GM12892 (cell line): ENCODE results near the gene FAM210B.

Source experiments
- POLR2A ChIP-seq: IDR thresholded peaks from 2 replicates; pipeline ENCODE4 v1.6.1; 2011; ENCODE audit warnings: low read depth, low read length, control low read depth
- POLR2AphosphoS5 ChIP-seq: IDR thresholded peaks from 2 replicates; pipeline ENCODE4 v1.6.1; 2011; ENCODE audit warnings: low read depth, low read length, control low read depth
- TAF1 ChIP-seq: IDR thresholded peaks from 2 replicates; pipeline ENCODE4 v1.6.1; 2011; ENCODE audit warnings: low read depth, mild to moderate bottlenecking, control low read depth, low read length, borderline replicate concordance

DNA sequence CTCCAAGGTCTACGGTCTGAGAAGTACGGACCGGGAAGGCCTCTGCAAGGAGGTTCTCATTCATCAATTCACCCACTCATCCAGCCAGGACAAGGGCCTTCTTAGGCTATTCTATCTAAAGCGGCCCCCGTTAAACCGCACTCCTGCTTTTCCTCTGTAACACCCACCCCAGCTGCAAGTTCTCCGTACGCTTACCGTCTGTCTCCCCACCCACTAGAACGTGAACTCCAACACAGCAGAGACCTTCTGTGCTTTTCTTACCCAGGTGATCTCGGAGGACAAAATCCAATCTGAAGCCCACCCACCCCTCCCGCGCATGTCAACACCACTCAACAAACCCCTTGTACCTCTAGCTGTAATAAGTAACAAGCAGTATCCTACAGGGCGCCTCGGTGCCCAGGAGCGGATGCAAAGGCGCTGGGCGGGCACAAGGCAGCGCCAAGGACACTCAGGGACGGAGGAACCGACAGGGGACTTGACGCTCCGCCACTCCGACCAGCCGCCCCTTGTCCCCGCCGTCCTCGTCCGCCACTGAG is 32.9 kb downstream of the FAM210B start:
- no peak for TF ChIP-seq POLR2AphosphoS5
- TF ChIP-seq POLR2A, result no peak
- no peak for TF ChIP-seq TAF1
